HepG2 (cell line): ENCODE results near the gene ARFIP1. TPM values are rescaled to one million over a fixed set of nuclear protein-coding genes. Genes with fewer than 3 reads are reported as not detected.
A peak's percentile ranks its signal among the peaks of the same experiment; 100 is the strongest.

Source experiments
- ETV6 ChIP-seq: sonication (generic); formaldehyde crosslinking; conservative IDR thresholded peaks from 2 replicates; pipeline ENCODE4 v1.4.0; 2020; ENCODE audit warnings: missing genetic modification reagents
- GABPA ChIP-seq, 2 experiments: IDR thresholded peaks; 2 replicates each; pipeline ENCODE4 v1.6.1; 2011 to 2016; ENCODE audit warnings: low read depth in 2 of 2, low read length in 1 of 2, missing biosample characterization in 1 of 2, missing genetic modification characterization in 1 of 2
- HDAC2 ChIP-seq: sonication (generic); formaldehyde crosslinking; IDR thresholded peaks from 2 replicates; pipeline ENCODE4 v1.4.0; 2020; ENCODE audit warnings: missing genetic modification reagents
- HOXA3 ChIP-seq: sonication (generic); formaldehyde crosslinking; IDR thresholded peaks from 2 replicates; pipeline ENCODE4 v1.5.0; 2020; ENCODE audit warnings: missing genetic modification reagents
- HOXA5 ChIP-seq: sonication (generic); formaldehyde crosslinking; IDR thresholded peaks from 2 replicates; pipeline ENCODE4 v1.4.0; 2020; ENCODE audit warnings: missing genetic modification reagents
- IKZF1 ChIP-seq: fragments of 450-650 bp; IDR thresholded peaks from 2 replicates; pipeline ENCODE4 v1.7.1; 2016
- JARID2 ChIP-seq: sonication (generic); formaldehyde crosslinking; IDR thresholded peaks from 2 replicates; pipeline ENCODE4 v1.8.1; 2023; ENCODE audit warnings: missing genetic modification reagents, inconsistent platforms; ENCODE audit not compliant: insufficient replicate concordance
- JDP2 ChIP-seq: sonication (generic); formaldehyde crosslinking; IDR thresholded peaks from 2 replicates; pipeline ENCODE4 v1.8.1; 2022; ENCODE audit warnings: missing genetic modification reagents, borderline replicate concordance
- MBNL3 ChIP-seq: fragments of 250-450 bp; sonication (Bioruptor Pico); conservative IDR thresholded peaks from 2 replicates; pipeline ENCODE4 v1.8.0; 2022; ENCODE audit warnings: mild to moderate bottlenecking, inconsistent platforms
- MEIS1 ChIP-seq: sonication (generic); formaldehyde crosslinking; IDR thresholded peaks from 2 replicates; pipeline ENCODE4 v1.9.0; 2021; ENCODE audit warnings: mild to moderate bottlenecking, missing genetic modification reagents, moderate library complexity, borderline replicate concordance
- NR1H2 ChIP-seq: sonication (generic); formaldehyde crosslinking; IDR thresholded peaks from 2 replicates; pipeline ENCODE4 v1.8.1; 2022; ENCODE audit warnings: low read depth, missing genetic modification reagents, borderline replicate concordance
- PLRG1 ChIP-seq: fragments of 450-650 bp; conservative IDR thresholded peaks from 2 replicates; pipeline ENCODE4 v1.6.1; 2016
- PLSCR1 ChIP-seq: sonication (generic); formaldehyde crosslinking; IDR thresholded peaks from 2 replicates; pipeline ENCODE4 v1.5.0; 2020; ENCODE audit warnings: missing genetic modification reagents, mild to moderate bottlenecking, borderline replicate concordance
- RCOR2 ChIP-seq: IDR thresholded peaks from 2 replicates; pipeline ENCODE4 v1.6.1; 2016; ENCODE audit warnings: missing biosample characterization, missing genetic modification reagents
- SCMH1 ChIP-seq: sonication (generic); formaldehyde crosslinking; IDR thresholded peaks from 2 replicates; pipeline ENCODE4 v1.9.0; 2021; ENCODE audit warnings: missing genetic modification reagents, mild to moderate bottlenecking, borderline replicate concordance
- SIX4 ChIP-seq: sonication (generic); formaldehyde crosslinking; IDR thresholded peaks from 2 replicates; pipeline ENCODE4 v1.4.0; 2020; ENCODE audit warnings: missing genetic modification reagents
- SMAD1 ChIP-seq: sonication (generic); formaldehyde crosslinking; IDR thresholded peaks from 2 replicates; pipeline ENCODE4 v1.4.0; 2020; ENCODE audit warnings: missing genetic modification reagents, low read depth, mild to moderate bottlenecking, borderline replicate concordance
- SP5 ChIP-seq: IDR thresholded peaks from 2 replicates; pipeline ENCODE4 v1.6.1; 2016; ENCODE audit warnings: low read depth, borderline replicate concordance
- SRSF9 ChIP-seq: fragments of 200-400 bp; formaldehyde crosslinking; IDR thresholded peaks from 2 replicates; pipeline ENCODE4 v1.6.1; 2018; ENCODE audit warnings: borderline replicate concordance, mild to moderate bottlenecking, low read depth, low read length; ENCODE audit not compliant: insufficient read depth, poor library complexity, severe bottlenecking
- TMF1 ChIP-seq: sonication (generic); formaldehyde crosslinking; IDR thresholded peaks from 2 replicates; pipeline ENCODE4 v1.8.1; 2022; ENCODE audit warnings: low read depth, missing genetic modification reagents
- TOPORS ChIP-seq: sonication (generic); formaldehyde crosslinking; IDR thresholded peaks from 2 replicates; pipeline ENCODE4 v1.8.0; 2023; ENCODE audit warnings: mild to moderate bottlenecking, missing genetic modification reagents
- TSC22D2 ChIP-seq: sonication (generic); formaldehyde crosslinking; IDR thresholded peaks from 2 replicates; pipeline ENCODE4 v1.5.1; 2020; ENCODE audit warnings: missing genetic modification reagents, mild to moderate bottlenecking, borderline replicate concordance
- ZBTB21 ChIP-seq: sonication (generic); formaldehyde crosslinking; IDR thresholded peaks from 2 replicates; pipeline ENCODE4 v1.4.0; 2020; ENCODE audit warnings: missing genetic modification reagents
- ZBTB3 ChIP-seq: sonication (generic); formaldehyde crosslinking; IDR thresholded peaks from 2 replicates; pipeline ENCODE4 v1.4.0; 2020; ENCODE audit warnings: low read depth, mild to moderate bottlenecking, moderate library complexity, missing genetic modification reagents, borderline replicate concordance
- ZMAT5 ChIP-seq: sonication (generic); formaldehyde crosslinking; IDR thresholded peaks from 2 replicates; pipeline ENCODE4 v1.5.0; 2020; ENCODE audit warnings: mild to moderate bottlenecking, low read depth, missing genetic modification reagents, borderline replicate concordance
- ZNF441 ChIP-seq: sonication (generic); formaldehyde crosslinking; IDR thresholded peaks from 2 replicates; pipeline ENCODE4 v1.7.0; 2021; ENCODE audit warnings: missing genetic modification reagents, borderline replicate concordance
- ZNF460 ChIP-seq: sonication (generic); formaldehyde crosslinking; IDR thresholded peaks from 2 replicates; pipeline ENCODE4 v1.5.1; 2020; ENCODE audit warnings: missing genetic modification reagents, mild to moderate bottlenecking, borderline replicate concordance
- ZNF484 ChIP-seq: sonication (generic); formaldehyde crosslinking; IDR thresholded peaks from 2 replicates; pipeline ENCODE4 v1.5.1; 2020; ENCODE audit warnings: mild to moderate bottlenecking, low read depth, missing genetic modification reagents, borderline replicate concordance
- ZNF501 ChIP-seq: sonication (generic); formaldehyde crosslinking; IDR thresholded peaks from 2 replicates; pipeline ENCODE4 v1.5.1; 2020; ENCODE audit warnings: mild to moderate bottlenecking, moderate library complexity, missing genetic modification reagents
- ZNF672 ChIP-seq: sonication (generic); formaldehyde crosslinking; IDR thresholded peaks from 2 replicates; pipeline ENCODE4 v1.8.1; 2022; ENCODE audit warnings: missing genetic modification reagents
- ZNF878 ChIP-seq: sonication (generic); formaldehyde crosslinking; IDR thresholded peaks from 2 replicates; pipeline ENCODE4 v1.8.1; 2023; ENCODE audit warnings: mild to moderate bottlenecking, missing genetic modification reagents, moderate library complexity
- polyA plus RNA-seq, 8 experiments: library from polyadenylated mRNA; depleted of rRNA in 3 of 8; stranded (reverse) in 7 of 8; unstranded in 1 of 8; fragments of >200 nt; fragmentation: Illumina TruSeq in 4 of 8; extraction: Trizol in 4 of 8; gene quantifications; 2 replicates each; pipeline versions ENCODE4 v1.2.1 to v1.2.3, GENCODE V29; 2011 to 2016; ENCODE audit warnings: low read depth in 4 of 8, missing spikeins in 1 of 8, mixed read lengths in 1 of 8; ENCODE audit not compliant: insufficient read depth in 1 of 8
- total RNA-seq, 5 experiments: library from RNA; depleted of rRNA; stranded (reverse); fragments of >200 nt; fragmentation: Illumina TruSeq; extraction: Trizol; gene quantifications; 2 replicates each; pipeline ENCODE4 v1.2.3, GENCODE V29; 2016; ENCODE audit warnings: low read depth in 1 of 5

Gene ARFIP1
- total and polyA plus RNA-seq, 2 of the 13 experiments (the other 11 are each of a cell fraction or from before 2014, with no cell fraction given) = 9.9 to 27.7 TPM

- TF ChIP-seq RCOR2 (peak; percentile 69; the same call in 1 of the 2 replicates), SCMH1 (CRISPR knock-in tag) (no peak), TSC22D2 (no peak), ZNF460 (no peak; the same call in 1 of the 2 replicates), GABPA (IDR thresholded peaks at IDR 0.05; ENCODE audit: low read depth, low read length) (peak; percentile 99), GABPA (CRISPR knock-in tag; IDR thresholded peaks at IDR 0.05; ENCODE audit: low read depth) (peak; percentile 99), TOPORS (CRISPR knock-in tag) (no peak), PLRG1 (no peak), ZBTB3 (CRISPR knock-in tag) (peak; percentile 80), SRSF9 (no peak), TMF1 (CRISPR knock-in tag) (no peak), NR1H2 (no peak), ZNF501 (peak; percentile 97), HOXA3 (peak; percentile 91), MEIS1 (CRISPR knock-in tag) (peak; percentile 66; the same call in 1 of the 2 replicates), HOXA5 (CRISPR knock-in tag) (peak; percentile 69), PLSCR1 (CRISPR knock-in tag) (no peak), ZNF441 (CRISPR knock-in tag) (0 out of 2 replicates have a peak, but pooled peaks have one; percentile 41), HDAC2 (CRISPR knock-in tag) (peak; percentile 55), SIX4 (CRISPR knock-in tag) (no peak), IKZF1 (no peak), ETV6 (CRISPR knock-in tag) (0 out of 2 replicates have a peak, but pooled peaks have one; percentile 75), JDP2 (CRISPR knock-in tag) (no peak), ZBTB21 (CRISPR knock-in tag) (no peak), ZNF672 (CRISPR knock-in tag) (no peak), JARID2 (peak; percentile 46), ZNF878 (CRISPR knock-in tag) (no peak), MBNL3 (no peak), SMAD1 (CRISPR knock-in tag) (0 out of 2 replicates have a peak, but pooled peaks have one; percentile 66), ZMAT5 (CRISPR knock-in tag) (no peak), ZNF484 (no peak), SP5 (CRISPR knock-in tag) (peak; percentile 23; the same call in 1 of the 2 replicates)
Observed at GRCh38 chr4:152779513-152780266, at the start of gene ARFIP1, which contains the start of gene TIGD4 (continued).
